Calu3 (cell line): ENCODE results near the gene RTL10. TPM values are rescaled to one million over a fixed set of nuclear protein-coding genes. Genes with fewer than 3 reads are reported as not detected.

ENCODE experiments used
- BruUV-seq: library from RNA; stranded (reverse); fragments of 400-500 nt; replicated peaks from 2 replicates; lab custom pipeline; 2021; lab: Mats Ljungman, UMichigan
- CTCF ChIA-PET: fragments of 300-600 bp; sonication (Branson Sonifier 250); formaldehyde crosslinking; loops from one replicate; lab custom pipeline; 2022; ENCODE audit warnings: antibody characterized with exemption; lab: Charles Lee
- DNase-seq: peaks from one replicate; pipeline ENCODE4 v3.0.0; 2022
- H3K27ac Mint-ChIP-seq: one replicate; pipeline ENCODE4 v1.8.0; 2022; ENCODE audit warnings: mixed read lengths; ENCODE audit not compliant: unreplicated experiment
- H3K27me3 Mint-ChIP-seq: one replicate; pipeline ENCODE4 v1.8.0; 2022; ENCODE audit warnings: mixed read lengths; ENCODE audit not compliant: unreplicated experiment
- H3K36me3 Mint-ChIP-seq: one replicate; pipeline ENCODE4 v1.8.0; 2022; ENCODE audit warnings: mild to moderate bottlenecking, moderate library complexity, mixed read lengths; ENCODE audit not compliant: insufficient read depth, unreplicated experiment
- H3K4me1 Mint-ChIP-seq: one replicate; pipeline ENCODE4 v1.8.0; 2022; ENCODE audit warnings: mild to moderate bottlenecking, low read depth, mixed read lengths; ENCODE audit not compliant: unreplicated experiment
- H3K4me3 Mint-ChIP-seq: one replicate; pipeline ENCODE4 v1.8.0; 2022; ENCODE audit warnings: mild to moderate bottlenecking, low read depth, moderate library complexity, mixed read lengths; ENCODE audit not compliant: unreplicated experiment
- H3K9me3 Mint-ChIP-seq: one replicate; pipeline ENCODE4 v1.8.0; 2022; ENCODE audit warnings: low read depth, mixed read lengths; ENCODE audit not compliant: unreplicated experiment
- CTCF ChIP-seq: fragments of 200-600 bp; IDR thresholded peaks from one replicate; pipeline ENCODE4 v1.8.0; 2022; ENCODE audit warnings: antibody characterized with exemption; ENCODE audit not compliant: unreplicated experiment
- intact Hi-C: fragments of 100-400 bp; cut with micrococcal nuclease; formaldehyde crosslinking; loops from one replicate; pipeline ENCODE4 v1.10.0; 2022; ENCODE audit not compliant: unreplicated experiment
- total RNA-seq: library from RNA; stranded (reverse); gene quantifications from 2 replicates; pipeline ENCODE4 v1.2.3, GENCODE V29; 2022

The RTL10 gene
- total RNA-seq, 1 experiment from 2014 or later = 26.2 TPM

- Mint-ChIP-seq H3K4me1 (peaks cover 23% of the 10 kb centered on the region), H3K27ac (no peak overlapping the region), H3K36me3 (peaks cover 13% of the 10 kb centered on the region), H3K9me3 (no peaks in the 10 kb centered on the region), H3K27me3 (no peaks in the 10 kb centered on the region), H3K4me3 (no peak overlapping the region)
- no peak for TF ChIP-seq CTCF
- CTCF ChIA-PET = no interaction called here
- BruUV-seq = no TSS peak
- intact Hi-C loops = no loop called here
- no peak for DNase-seq
Observed at GRCh38 chr22:19877626-19878339, 23.1 kb upstream of the RTL10 start.

GRCh38 chr22:19876941-19877625, 22.4 kb upstream of the RTL10 start:
- H3K36me3 Mint-ChIP-seq = peaks cover 13% of the 10 kb centered on the region
- no peaks in the 10 kb centered on the region for H3K27me3 Mint-ChIP-seq
- no TSS peak for BruUV-seq
- TF ChIP-seq CTCF = no peak
- no peak for DNase-seq
- intact Hi-C loops = no loop called here
- no peak overlapping the region for H3K27ac Mint-ChIP-seq
- CTCF ChIA-PET = no interaction called here
- no peaks in the 10 kb centered on the region for H3K9me3 Mint-ChIP-seq
- no peak overlapping the region for H3K4me3 Mint-ChIP-seq
- peaks cover 22% of the 10 kb centered on the region for H3K4me1 Mint-ChIP-seq

GRCh38 chr22:19876314-19876940, 21.8 kb upstream of the RTL10 start:
- no peak overlapping the region for H3K27ac Mint-ChIP-seq
- TF ChIP-seq CTCF = no peak
- BruUV-seq = no TSS peak
- intact Hi-C loops = no loop called here
- DNase-seq = no peak
- no peaks in the 10 kb centered on the region for H3K27me3 Mint-ChIP-seq
- H3K4me1 Mint-ChIP-seq = peaks cover 15% of the 10 kb centered on the region
- H3K36me3 Mint-ChIP-seq = peaks cover 12% of the 10 kb centered on the region
- H3K4me3 Mint-ChIP-seq = no peak overlapping the region
- H3K9me3 Mint-ChIP-seq = no peaks in the 10 kb centered on the region
- CTCF ChIA-PET = no interaction called here

- H3K4me3 Mint-ChIP-seq = no peak overlapping the region
- no peaks in the 10 kb centered on the region for H3K27me3 Mint-ChIP-seq
- peaks cover 8% of the 10 kb centered on the region for H3K4me1 Mint-ChIP-seq
- intact Hi-C loops = no loop called here
- H3K27ac Mint-ChIP-seq = no peak overlapping the region
- no peak for DNase-seq
- BruUV-seq = no TSS peak
- no peak for TF ChIP-seq CTCF
- H3K36me3 Mint-ChIP-seq = peaks cover 5% of the 10 kb centered on the region
- CTCF ChIA-PET = no interaction called here
- no peaks in the 10 kb centered on the region for H3K9me3 Mint-ChIP-seq
Observed at GRCh38 chr22:19875531-19876313, 21.0 kb upstream of the RTL10 start.
